Heart left ventricle (tissue), 13 donors: ENCODE data around the gene CHRM1.

ENCODE experiments used
- CTCF ChIP-seq, 12 donors: fragments of 200-600 bp; sonication (generic) in 4 of 12; IDR thresholded peaks; one replicate each; pipeline versions ENCODE4 v1.5.0 to v1.8.0; 2018 to 2022; ENCODE audit warnings: antibody characterized with exemption in 12 of 12, mild to moderate bottlenecking in 5 of 12
- POLR2A ChIP-seq, 2 donors: fragments of 450-650 bp; IDR thresholded peaks; one replicate each; pipeline ENCODE4 v1.6.1; 2017; ENCODE audit warnings: antibody characterized with exemption in 2 of 2, mild to moderate bottlenecking in 2 of 2, moderate library complexity in 2 of 2
- donor health status: ischemic (EF 13 %, LVEDD 7.1; RV severe dilation, severe dysfunction).
- donor health status: DM: no; HTN: yes; CAD: no.
- donor health status: DM: no; HTN: no; CAD: no.
- donor health status: ischemic (EF 25% LVEDD 6.9; RV normal size, moderate dysfunction).
- donor health status: ischemic (EF 25% LVEDD 5.7; RV mildly dilated, moderate dysfunction).
- donor health status: ischemic (EF 35%, LVEDD 5.7; RV mildly dilated, moderate dysfunction).
- donor health status: nonischemic (EF 11% LVEDD 7.7; RV severe dilation, severe dysfunction).
- donor health status: DM: yes; HTN: yes; CAD: no.
- donor health status: PGD.
- donor health status: ischemic (EF 29% LVEDD 5.4; RV normal size, mild dysfunction).
- donor health status: nonischemic (EF 23%, LVEDD 6.1; RV moderate dilation, normal function).

GRCh38 chr11:62897311-62897710 lies 23.9 kb downstream of the CHRM1 start:
- TF ChIP-seq CTCF (IDR thresholded peaks at IDR 0.05), result no peak
- no peak for TF ChIP-seq POLR2A (IDR thresholded peaks at IDR 0.05)
